GM12878 (cell line): Measurements from ENCODE around the gene SERPINA9. TPM values are rescaled to one million over a fixed set of nuclear protein-coding genes. Genes with fewer than 3 reads are reported as not detected.

Source experiments
- ATAC-seq: fragments of 200-7000 bp; cut with Tn5 transposase; 3 replicates; pipeline ENCODE4 v1.9.1; 2020; ENCODE audit warnings: mild to moderate bottlenecking, moderate library complexity
- BruUV-seq: library from RNA; stranded (reverse); fragments of 400-500 nt; replicated peaks from 2 replicates; lab custom pipeline; 2021; lab: Mats Ljungman, UMichigan
- CTCF ChIA-PET: fragments of 300-600 bp; sonication (Branson Sonifier 250); formaldehyde crosslinking; extraction: SDS; loops from one replicate; lab custom pipeline; 2021; ENCODE audit warnings: inconsistent platforms; lab: Yijun Ruan, JAX
- POLR2A ChIA-PET: fragments of 350-600 bp; formaldehyde crosslinking; extraction: SDS; loops from one replicate; lab custom pipeline; 2021; ENCODE audit warnings: inconsistent platforms; lab: Charles Lee
- RAD21 ChIA-PET: fragments of 300-600 bp; sonication (Branson Sonifier 250); formaldehyde crosslinking; loops from one replicate; lab custom pipeline; 2023; ENCODE audit warnings: antibody characterized with exemption; ENCODE audit not compliant: unreplicated experiment; lab: Charles Lee
- SMC1A ChIA-PET: fragments of 300-600 bp; sonication (Branson Sonifier 250); formaldehyde crosslinking; loops from one replicate; lab custom pipeline; 2023; ENCODE audit not compliant: unreplicated experiment, uncharacterized antibody; lab: Charles Lee
- DNase-seq: peaks from one replicate; pipeline ENCODE4 v3.0.0-alpha.2; 2011; ENCODE audit warnings: low read depth, low spot score
- FAIRE-seq: peaks from 3 replicates; lab custom pipeline; 2011; peaks lifted over from hg19 to GRCh38; lab: Jason Lieb, UNC
- H2AFZ ChIP-seq: 2 replicates; pipeline ENCODE4 v1.6.0; 2011; ENCODE audit warnings: low read depth, low read length, control low read depth; ENCODE audit not compliant: control insufficient read depth
- H3K27ac ChIP-seq: 2 replicates; pipeline ENCODE4 v1.5.1; 2011; ENCODE audit warnings: control low read depth; ENCODE audit not compliant: control insufficient read depth, insufficient read depth
- H3K27me3 ChIP-seq, 2 experiments: replicated peaks in 1 of 2; 2 replicates each; pipeline versions ENCODE4 v1.6.0 to v1.6.1; 2011; ENCODE audit warnings: low read length in 1 of 2; ENCODE audit not compliant: control insufficient read depth in 2 of 2, insufficient read depth in 2 of 2
- H3K36me3 ChIP-seq, 2 experiments: 2 replicates each; pipeline ENCODE4 v1.5.1; 2011; ENCODE audit warnings: low read length in 1 of 2; ENCODE audit not compliant: control insufficient read depth in 2 of 2, insufficient read depth in 2 of 2
- H3K4me1 ChIP-seq: 2 replicates; pipeline ENCODE4 v1.6.1; 2011; ENCODE audit warnings: mild to moderate bottlenecking, low read length, moderate library complexity, mixed read lengths; ENCODE audit not compliant: control insufficient read depth, insufficient read depth
- H3K4me2 ChIP-seq: 2 replicates; pipeline ENCODE4 v1.6.0; 2011; ENCODE audit warnings: control low read depth; ENCODE audit not compliant: control insufficient read depth, insufficient read depth
- H3K4me3 ChIP-seq: fragments of 200-600 bp; sonication (generic); 2 replicates; pipeline ENCODE4 v1.5.1; 2016
- H3K79me2 ChIP-seq: 2 replicates; pipeline ENCODE4 v1.6.0; 2011; ENCODE audit warnings: low read length; ENCODE audit not compliant: control insufficient read depth, insufficient read depth
- H3K9ac ChIP-seq: 2 replicates; pipeline ENCODE4 v1.8.0; 2011; ENCODE audit warnings: low read length, control low read depth, mixed read lengths; ENCODE audit not compliant: control insufficient read depth, insufficient read depth
- H3K9me3 ChIP-seq: replicated peaks from 3 replicates; pipeline ENCODE4 v1.5.1; 2011; ENCODE audit warnings: mild to moderate bottlenecking, low read length; ENCODE audit not compliant: control insufficient read depth, insufficient read depth
- H4K20me1 ChIP-seq: 2 replicates; pipeline ENCODE4 v1.6.0; 2011; ENCODE audit not compliant: control insufficient read depth, insufficient read depth
- ATF7 ChIP-seq: fragments of 450-650 bp; IDR thresholded peaks from 2 replicates; pipeline ENCODE4 v1.6.1; 2016; ENCODE audit warnings: low read depth, mild to moderate bottlenecking
- CEBPB ChIP-seq, 2 experiments: fragments of 150-350 bp in 1 of 2; IDR thresholded peaks; 2 replicates each; pipeline ENCODE4 v1.6.1; 2012 to 2014; ENCODE audit warnings: low read depth in 2 of 2, low read length in 2 of 2, borderline replicate concordance in 1 of 2, inconsistent platforms in 1 of 2
- CHD1 ChIP-seq: IDR thresholded peaks from 2 replicates; pipeline ENCODE4 v1.6.1; 2012; ENCODE audit warnings: low read depth, low read length, improper control_type of control experiment
- IRF4 ChIP-seq: IDR thresholded peaks from 2 replicates; pipeline ENCODE4 v1.6.1; 2011; ENCODE audit warnings: low read depth, low read length
- NFYA ChIP-seq: IDR thresholded peaks from 2 replicates; pipeline ENCODE4 v1.6.1; 2011; ENCODE audit warnings: low read depth, mild to moderate bottlenecking, low read length, improper control_type of control experiment, borderline replicate concordance
- NR2C1 ChIP-seq: fragments of 450-650 bp; IDR thresholded peaks from 2 replicates; pipeline ENCODE4 v1.6.1; 2017; ENCODE audit warnings: antibody characterized with exemption, mild to moderate bottlenecking, moderate library complexity
- PML ChIP-seq: IDR thresholded peaks from 2 replicates; pipeline ENCODE4 v1.6.1; 2012; ENCODE audit warnings: low read length, inconsistent platforms
- SKIL ChIP-seq: fragments of 450-650 bp; IDR thresholded peaks from 2 replicates; pipeline ENCODE4 v1.6.1; 2017; ENCODE audit warnings: mild to moderate bottlenecking, low read depth, inconsistent platforms; ENCODE audit not compliant: poor library complexity, severe bottlenecking
- SMARCA5 ChIP-seq: fragments of 450-650 bp; IDR thresholded peaks from 2 replicates; pipeline ENCODE4 v1.6.1; 2017; ENCODE audit warnings: mild to moderate bottlenecking
- SREBF2 ChIP-seq: IDR thresholded peaks from 2 replicates; pipeline ENCODE4 v1.6.1; 2012; ENCODE audit warnings: mild to moderate bottlenecking, low read length
- YY1 ChIP-seq: IDR thresholded peaks from 2 replicates; pipeline ENCODE4 v1.6.1; 2011; ENCODE audit warnings: low read depth, mild to moderate bottlenecking, low read length
- ZBTB33 ChIP-seq: fragments of 450-650 bp; IDR thresholded peaks from 2 replicates; pipeline ENCODE4 v1.6.1; 2017; ENCODE audit warnings: mild to moderate bottlenecking
- ZBTB40 ChIP-seq: fragments of 450-650 bp; IDR thresholded peaks from 2 replicates; pipeline ENCODE4 v1.6.1; 2016; ENCODE audit warnings: mild to moderate bottlenecking, moderate library complexity, borderline replicate concordance
- ZNF274 ChIP-seq: IDR thresholded peaks from one replicate; pipeline ENCODE4 v1.8.0; 2011; ENCODE audit not compliant: insufficient read length, insufficient read depth
- WGBS: methylation state at CpG from one replicate; pipeline ENCODE4 v1.1.6; 2016; ENCODE audit warnings: low lambda C conversion rate; ENCODE audit not compliant: insufficient replicate concordance, insufficient coverage; ENCODE audit errors: missing lambda C conversion rate; 5-methylcytosine and 5-hydroxymethylcytosine counted together
- in situ Hi-C: fragments of 300-500 bp; cut with MboI; formaldehyde crosslinking; loops from 9 replicates; pipeline ENCODE4 v1.14.3; 2018; ENCODE audit warnings: mixed read lengths
- intact Hi-C: fragments of 100-400 bp; cut with micrococcal nuclease; formaldehyde crosslinking; loops from one replicate; pipeline ENCODE4 v1.14.2; 2022; ENCODE audit not compliant: unreplicated experiment
- polyA plus RNA-seq, 11 experiments: library from polyadenylated mRNA; depleted of rRNA in 4 of 11; unstranded in 6 of 11; stranded (reverse) in 5 of 11; fragments of >200 nt; fragmentation: Nextera tagmentation in 4 of 11; fragmentation: Illumina TruSeq in 1 of 11; extraction: Ambion mirVana in 4 of 11; extraction: Trizol in 1 of 11; gene quantifications; 1 replicate in 1 of 11; 2 replicates in 10 of 11; pipeline versions ENCODE4 v1.2.1 to v1.2.3, GENCODE V29; 2011 to 2016; ENCODE audit warnings: inconsistent platforms in 2 of 11, missing spikeins in 2 of 11, low read depth in 1 of 11
- total RNA-seq, 4 experiments: library from RNA; depleted of rRNA in 3 of 4; stranded (reverse); fragments of >200 nt in 3 of 4; fragmentation: Illumina TruSeq in 1 of 4; extraction: Trizol in 1 of 4; gene quantifications; 2 replicates each; pipeline versions ENCODE4 v1.2.1 to v1.2.3, GENCODE V29; 2013 to 2021

The SERPINA9 gene
- total and polyA plus RNA-seq, 10 of the 15 experiments (the other 5 are each of a cell fraction or from before 2014, with no cell fraction given) = 0.05 TPM; not detected in 9

- no peak for TF ChIP-seq CHD1
- no peak for TF ChIP-seq SKIL
- TF ChIP-seq NR2C1 = no peak
- TF ChIP-seq IRF4 = no peak
- TF ChIP-seq PML = no peak
- no peak for TF ChIP-seq ZNF274
- no peak for TF ChIP-seq SMARCA5
- TF ChIP-seq CEBPB (IDR thresholded peaks at IDR 0.05; ENCODE audit: borderline replicate concordance in 1 of 2, low read depth in 2 of 2, low read length in 2 of 2) = no peak
- TF ChIP-seq ATF7 = no peak
- TF ChIP-seq YY1 = no peak
Observed at GRCh38 chr14:94472842-94473241, 3.2 kb downstream of the SERPINA9 start (continued).

DNA sequence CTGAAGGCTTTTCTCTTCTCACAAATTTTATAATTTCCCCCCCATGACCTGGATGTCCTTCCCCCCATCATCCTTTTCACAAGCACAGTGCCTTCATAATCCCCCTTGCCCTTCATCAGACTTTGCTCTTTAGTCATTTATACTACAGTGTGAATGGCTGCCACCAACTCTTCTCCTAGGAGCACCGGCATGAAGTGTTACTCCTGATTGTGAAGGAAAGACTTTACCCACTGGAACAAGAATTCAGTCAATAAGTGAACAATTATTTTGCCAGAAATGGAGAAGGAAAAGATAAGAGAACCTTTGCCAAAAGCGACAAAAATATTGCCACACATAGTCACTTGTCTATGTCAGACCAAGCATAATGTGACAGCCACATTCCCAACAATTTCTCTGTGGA is 5.0 kb downstream of the SERPINA9 start:
- FAIRE-seq (no peak), ATAC-seq (no peak), DNase-seq (no peak)
- Histone ChIP-seq H3K27ac (no peak overlapping the region), H4K20me1 (no peaks in the 10 kb centered on the region), H3K79me2 (no peaks in the 10 kb centered on the region), H2AFZ (no peak overlapping the region), H3K27me3 (peaks cover 1 to 3% of the 10 kb centered on the region in 2 experiments; a peak in 1 of 4 replicates), H3K9ac (no peak overlapping the region), H3K36me3 (no peaks in the 10 kb centered on the region), H3K4me3 (no peak overlapping the region), H3K4me2 (no peak overlapping the region), H3K4me1 (no peaks in the 10 kb centered on the region), H3K9me3 (no peaks in the 10 kb centered on the region; the same call in 2 of the 3 replicates)
- SMC1A ChIA-PET = no interaction called here
- POLR2A ChIA-PET = no interaction called here
- TF ChIP-seq SREBF2 (no peak), ZBTB33 (no peak), ZBTB40 (no peak), NFYA (no peak)
- BruUV-seq = no TSS peak
- in situ Hi-C loops = no loop called here
- RAD21 ChIA-PET = no interaction called here
- intact Hi-C loops = no loop called here
- WGBS = 75% methylated on average over 2 of the region's 2 CpGs
- CTCF ChIA-PET = no interaction called here
